H1 (cell line): Measurements from ENCODE around the gene CPEB3. TPM values are rescaled to one million over a fixed set of nuclear protein-coding genes. Genes with fewer than 3 reads are reported as not detected.

Source experiments
- BRCA1 ChIP-seq: IDR thresholded peaks from 2 replicates; pipeline ENCODE4 v1.6.1; 2012; ENCODE audit warnings: low read depth, low read length, improper control_type of control experiment
- NANOG ChIP-seq: IDR thresholded peaks from 2 replicates; pipeline ENCODE4 v1.6.1; 2011; ENCODE audit warnings: low read length, low read depth, mild to moderate bottlenecking, inconsistent platforms; ENCODE audit not compliant: insufficient read depth, poor library complexity, severe bottlenecking
- POLR2AphosphoS5 ChIP-seq: IDR thresholded peaks from 2 replicates; pipeline ENCODE4 v1.6.1; 2011; ENCODE audit warnings: low read depth, low read length
- RXRA ChIP-seq: IDR thresholded peaks from 2 replicates; pipeline ENCODE4 v1.6.1; 2011; ENCODE audit warnings: low read depth, mild to moderate bottlenecking, low read length, moderate library complexity; ENCODE audit not compliant: insufficient read depth
- polyA plus RNA-seq, 7 experiments: library from polyadenylated mRNA; depleted of rRNA in 3 of 7; stranded (reverse) in 5 of 7; unstranded in 2 of 7; fragments of >200 nt in 5 of 7; fragments of 200-250 nt in 2 of 7; gene quantifications; 1 replicate in 5 of 7; 2 replicates in 1 of 7; 4 replicates in 1 of 7; pipeline versions ENCODE4 v1.2.1 to v1.2.3, GENCODE V29; 2011 to 2013; ENCODE audit warnings: missing spikeins in 2 of 7, mixed read lengths in 2 of 7
- total RNA-seq: library from RNA; stranded (reverse); fragmentation: NEBNext Ultra II Directional; extraction: Animal tissue kit (Norgen Biotek cat#: 25700); gene quantifications from 2 replicates; pipeline ENCODE4 v1.2.1, GENCODE V29; 2021
- TF ChIP-seq, protein P1 (sequence below): IDR thresholded peaks from 2 replicates; pipeline ENCODE4 v1.6.1; 2012; ENCODE audit warnings: low read length, inconsistent platforms

Gene CPEB3
- total and polyA plus RNA-seq, 2 of the 8 experiments (the other 6 are each of a cell fraction or from before 2014, with no cell fraction given): 0.39 to 1.7 TPM

DNA sequence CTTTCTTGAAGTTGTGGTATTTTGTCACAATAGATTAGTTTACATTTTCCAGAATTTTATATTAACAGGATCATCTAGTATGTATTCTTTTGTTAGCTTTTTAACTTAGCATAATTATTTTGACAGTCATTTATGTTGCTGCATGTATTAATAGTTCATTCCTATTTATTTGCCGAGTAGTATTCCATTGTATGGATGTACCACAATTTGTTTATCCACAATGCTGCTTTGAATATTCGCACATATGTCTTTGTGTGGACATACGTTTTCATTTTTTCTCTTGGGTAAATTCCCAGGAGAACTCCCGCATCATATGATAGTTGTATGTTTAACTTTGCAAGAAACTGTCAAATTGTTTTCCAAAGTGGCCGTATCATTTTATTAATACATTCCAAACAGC, 115.7 kb downstream of the CPEB3 start (continued):
- TF ChIP-seq, protein P1, sequence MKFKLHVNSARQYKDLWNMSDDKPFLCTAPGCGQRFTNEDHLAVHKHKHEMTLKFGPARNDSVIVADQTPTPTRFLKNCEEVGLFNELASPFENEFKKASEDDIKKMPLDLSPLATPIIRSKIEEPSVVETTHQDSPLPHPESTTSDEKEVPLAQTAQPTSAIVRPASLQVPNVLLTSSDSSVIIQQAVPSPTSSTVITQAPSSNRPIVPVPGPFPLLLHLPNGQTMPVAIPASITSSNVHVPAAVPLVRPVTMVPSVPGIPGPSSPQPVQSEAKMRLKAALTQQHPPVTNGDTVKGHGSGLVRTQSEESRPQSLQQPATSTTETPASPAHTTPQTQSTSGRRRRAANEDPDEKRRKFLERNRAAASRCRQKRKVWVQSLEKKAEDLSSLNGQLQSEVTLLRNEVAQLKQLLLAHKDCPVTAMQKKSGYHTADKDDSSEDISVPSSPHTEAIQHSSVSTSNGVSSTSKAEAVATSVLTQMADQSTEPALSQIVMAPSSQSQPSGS: no peak
- TF ChIP-seq RXRA (no peak), POLR2AphosphoS5 (no peak), BRCA1 (no peak), NANOG (no peak)
